ENCODE data around the gene RANGRF. TPM values are rescaled to one million over a fixed set of nuclear protein-coding genes. Genes with fewer than 3 reads are reported as not detected.

RANGRF gene
- total and polyA plus RNA-seq, 4 donors = 6.9 to 19.9 (median 8.9) TPM

DNA sequence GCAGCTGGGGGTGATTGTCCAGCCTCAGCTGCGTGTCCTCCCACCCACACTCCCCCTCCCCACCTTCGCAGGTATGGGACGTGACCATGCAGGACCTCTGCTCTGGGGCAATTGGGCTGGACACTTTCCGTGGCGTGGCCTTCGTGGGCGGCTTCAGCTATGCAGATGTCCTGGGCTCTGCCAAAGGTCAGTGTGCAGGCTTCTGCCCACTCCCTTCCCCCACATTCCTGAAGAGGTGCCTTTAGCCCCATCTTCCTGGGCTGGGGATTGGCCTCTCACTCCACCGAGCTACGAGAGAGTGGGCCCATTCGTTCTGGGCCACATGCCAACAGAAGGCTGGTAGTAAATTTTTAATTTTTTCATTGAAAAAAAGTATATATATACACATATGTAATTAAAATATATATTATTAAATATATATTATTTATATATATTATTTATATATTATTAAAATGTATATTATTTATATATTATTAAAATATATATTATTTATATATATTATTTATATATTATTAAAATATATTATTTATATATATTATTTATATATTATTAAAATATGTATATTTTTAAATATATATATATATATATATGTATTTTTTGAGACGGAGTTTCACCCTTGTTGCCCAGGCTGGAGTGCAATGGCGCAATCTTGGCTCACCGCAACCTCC lies 20.9 kb upstream of the RANGRF start:
- no peak for TF ChIP-seq SP1 (IDR thresholded peaks at IDR 0.05)
- TF ChIP-seq TAF1 (conservative IDR thresholded peaks at IDR 0.05) = no peak
- no peak for TF ChIP-seq FOXA1 (IDR thresholded peaks at IDR 0.05)
- TF ChIP-seq, protein P1, sequence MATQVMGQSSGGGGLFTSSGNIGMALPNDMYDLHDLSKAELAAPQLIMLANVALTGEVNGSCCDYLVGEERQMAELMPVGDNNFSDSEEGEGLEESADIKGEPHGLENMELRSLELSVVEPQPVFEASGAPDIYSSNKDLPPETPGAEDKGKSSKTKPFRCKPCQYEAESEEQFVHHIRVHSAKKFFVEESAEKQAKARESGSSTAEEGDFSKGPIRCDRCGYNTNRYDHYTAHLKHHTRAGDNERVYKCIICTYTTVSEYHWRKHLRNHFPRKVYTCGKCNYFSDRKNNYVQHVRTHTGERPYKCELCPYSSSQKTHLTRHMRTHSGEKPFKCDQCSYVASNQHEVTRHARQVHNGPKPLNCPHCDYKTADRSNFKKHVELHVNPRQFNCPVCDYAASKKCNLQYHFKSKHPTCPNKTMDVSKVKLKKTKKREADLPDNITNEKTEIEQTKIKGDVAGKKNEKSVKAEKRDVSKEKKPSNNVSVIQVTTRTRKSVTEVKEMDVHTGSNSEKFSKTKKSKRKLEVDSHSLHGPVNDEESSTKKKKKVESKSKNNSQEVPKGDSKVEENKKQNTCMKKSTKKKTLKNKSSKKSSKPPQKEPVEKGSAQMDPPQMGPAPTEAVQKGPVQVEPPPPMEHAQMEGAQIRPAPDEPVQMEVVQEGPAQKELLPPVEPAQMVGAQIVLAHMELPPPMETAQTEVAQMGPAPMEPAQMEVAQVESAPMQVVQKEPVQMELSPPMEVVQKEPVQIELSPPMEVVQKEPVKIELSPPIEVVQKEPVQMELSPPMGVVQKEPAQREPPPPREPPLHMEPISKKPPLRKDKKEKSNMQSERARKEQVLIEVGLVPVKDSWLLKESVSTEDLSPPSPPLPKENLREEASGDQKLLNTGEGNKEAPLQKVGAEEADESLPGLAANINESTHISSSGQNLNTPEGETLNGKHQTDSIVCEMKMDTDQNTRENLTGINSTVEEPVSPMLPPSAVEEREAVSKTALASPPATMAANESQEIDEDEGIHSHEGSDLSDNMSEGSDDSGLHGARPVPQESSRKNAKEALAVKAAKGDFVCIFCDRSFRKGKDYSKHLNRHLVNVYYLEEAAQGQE (IDR thresholded peaks at IDR 0.05) = no peak
- TF ChIP-seq, protein P2, sequence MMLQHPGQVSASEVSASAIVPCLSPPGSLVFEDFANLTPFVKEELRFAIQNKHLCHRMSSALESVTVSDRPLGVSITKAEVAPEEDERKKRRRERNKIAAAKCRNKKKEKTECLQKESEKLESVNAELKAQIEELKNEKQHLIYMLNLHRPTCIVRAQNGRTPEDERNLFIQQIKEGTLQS (IDR thresholded peaks at IDR 0.05) = no peak
- TF ChIP-seq, protein P3, sequence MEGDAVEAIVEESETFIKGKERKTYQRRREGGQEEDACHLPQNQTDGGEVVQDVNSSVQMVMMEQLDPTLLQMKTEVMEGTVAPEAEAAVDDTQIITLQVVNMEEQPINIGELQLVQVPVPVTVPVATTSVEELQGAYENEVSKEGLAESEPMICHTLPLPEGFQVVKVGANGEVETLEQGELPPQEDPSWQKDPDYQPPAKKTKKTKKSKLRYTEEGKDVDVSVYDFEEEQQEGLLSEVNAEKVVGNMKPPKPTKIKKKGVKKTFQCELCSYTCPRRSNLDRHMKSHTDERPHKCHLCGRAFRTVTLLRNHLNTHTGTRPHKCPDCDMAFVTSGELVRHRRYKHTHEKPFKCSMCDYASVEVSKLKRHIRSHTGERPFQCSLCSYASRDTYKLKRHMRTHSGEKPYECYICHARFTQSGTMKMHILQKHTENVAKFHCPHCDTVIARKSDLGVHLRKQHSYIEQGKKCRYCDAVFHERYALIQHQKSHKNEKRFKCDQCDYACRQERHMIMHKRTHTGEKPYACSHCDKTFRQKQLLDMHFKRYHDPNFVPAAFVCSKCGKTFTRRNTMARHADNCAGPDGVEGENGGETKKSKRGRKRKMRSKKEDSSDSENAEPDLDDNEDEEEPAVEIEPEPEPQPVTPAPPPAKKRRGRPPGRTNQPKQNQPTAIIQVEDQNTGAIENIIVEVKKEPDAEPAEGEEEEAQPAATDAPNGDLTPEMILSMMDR (IDR thresholded peaks at IDR 0.05; ENCODE audit: low read depth, low read length, missing input control) = no peak
- TF ChIP-seq FOXA2 (IDR thresholded peaks at IDR 0.05) = no peak
- TF ChIP-seq RXRA (IDR thresholded peaks at IDR 0.05) = no peak
- TF ChIP-seq EGR1 (IDR thresholded peaks at IDR 0.05; ENCODE audit: low read depth in 2 of 2) = no peak
- TF ChIP-seq, protein P4, sequence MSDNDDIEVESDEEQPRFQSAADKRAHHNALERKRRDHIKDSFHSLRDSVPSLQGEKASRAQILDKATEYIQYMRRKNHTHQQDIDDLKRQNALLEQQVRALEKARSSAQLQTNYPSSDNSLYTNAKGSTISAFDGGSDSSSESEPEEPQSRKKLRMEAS (IDR thresholded peaks at IDR 0.05) = no peak
- no peak for TF ChIP-seq HNF4G (IDR thresholded peaks at IDR 0.05)
- H3K4me3 ChIP-seq (ENCODE audit: low read depth in 1 of 3, low read length in 3 of 3) = no peak overlapping the region
- H3K9ac ChIP-seq (ENCODE audit: low read depth in 1 of 2, low read length in 2 of 2) = no peak overlapping the region
- H3K9me3 ChIP-seq (ENCODE audit: control insufficient read depth in 4 of 4, low read length in 3 of 4) = no peaks in the 10 kb centered on the region
- H3K4me1 ChIP-seq (ENCODE audit: control insufficient read depth in 4 of 4, insufficient read depth in 4 of 4, low read length in 3 of 4) = no peaks in the 10 kb centered on the region
- H3K36me3 ChIP-seq (ENCODE audit: control insufficient read depth in 4 of 4, insufficient read depth in 3 of 4, low read depth in 1 of 4, low read length in 3 of 4) = peaks cover 8 to 43% (median 14%) of the 10 kb centered on the region in 4 donors
- H3K27me3 ChIP-seq (ENCODE audit: control insufficient read depth in 4 of 4, insufficient read depth in 4 of 4, low read length in 3 of 4) = no peaks in the 10 kb centered on the region
- H3K27ac ChIP-seq (ENCODE audit: low read depth in 1 of 2, low read length in 2 of 2) = no peak overlapping the region
- DNase-seq (ENCODE audit: low spot score) = no peak
- 88% methylated on average over 13 of the region's 13 CpGs for WGBS

DNA sequence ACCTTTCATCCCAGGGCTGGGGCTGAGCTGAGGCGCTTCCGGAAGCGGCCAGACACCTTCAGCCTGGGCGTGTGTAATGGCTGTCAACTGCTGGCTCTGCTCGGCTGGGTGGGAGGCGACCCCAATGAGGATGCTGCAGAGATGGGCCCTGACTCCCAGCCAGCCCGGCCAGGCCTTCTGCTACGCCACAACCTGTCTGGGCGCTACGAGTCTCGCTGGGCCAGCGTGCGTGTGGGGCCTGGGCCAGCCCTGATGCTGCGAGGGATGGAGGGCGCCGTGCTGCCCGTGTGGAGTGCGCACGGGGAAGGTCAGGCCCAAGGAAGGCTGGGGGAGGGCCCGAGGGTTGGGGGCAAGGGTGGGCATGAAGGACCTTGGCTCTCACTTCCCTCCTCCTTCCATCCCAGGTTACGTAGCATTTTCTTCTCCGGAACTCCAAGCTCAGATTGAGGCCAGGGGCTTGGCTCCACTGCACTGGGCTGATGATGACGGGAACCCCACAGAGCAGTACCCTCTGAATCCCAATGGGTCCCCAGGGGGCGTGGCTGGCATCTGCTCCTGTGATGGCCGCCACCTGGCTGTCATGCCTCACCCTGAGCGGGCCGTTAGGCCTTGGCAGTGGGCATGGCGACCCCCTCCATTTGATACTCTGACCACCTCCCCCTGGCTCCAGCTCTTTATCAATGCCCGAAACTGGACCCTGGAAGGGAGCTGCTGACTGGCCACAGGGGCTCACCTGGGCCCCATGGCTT lies 19.7 kb upstream of the RANGRF start:
- Histone ChIP-seq H3K27me3 (ENCODE audit: control insufficient read depth in 4 of 4, insufficient read depth in 4 of 4, low read length in 3 of 4) (no peaks in the 10 kb centered on the region), H3K9me3 (ENCODE audit: control insufficient read depth in 4 of 4, low read length in 3 of 4) (no peaks in the 10 kb centered on the region), H3K36me3 (ENCODE audit: control insufficient read depth in 4 of 4, insufficient read depth in 3 of 4, low read depth in 1 of 4, low read length in 3 of 4) (peaks cover 2 to 35% (median 11%) of the 10 kb centered on the region in 4 donors), H3K4me3 (ENCODE audit: low read depth in 1 of 3, low read length in 3 of 3) (no peak overlapping the region), H3K4me1 (ENCODE audit: control insufficient read depth in 4 of 4, insufficient read depth in 4 of 4, low read length in 3 of 4) (peaks cover 0 to 2% (median 2%) of the 10 kb centered on the region in 4 donors), H3K27ac (ENCODE audit: low read depth in 1 of 2, low read length in 2 of 2) (no peak overlapping the region), H3K9ac (ENCODE audit: low read depth in 1 of 2, low read length in 2 of 2) (no peak overlapping the region)
- DNase-seq (ENCODE audit: low spot score) = no peak
- TF ChIP-seq JUND (IDR thresholded peaks at IDR 0.05) = no peak
- WGBS = 95% methylated on average over 29 of the region's 29 CpGs

Measured in liver (tissue), 9 donors.